BJ (cell line): ENCODE data around the gene RIMKLB. TPM values are rescaled to one million over a fixed set of nuclear protein-coding genes. Genes with fewer than 3 reads are reported as not detected.
"Not testable (repeated sequence)": the region's sequence is repeated elsewhere in the genome, so short reads cannot be mapped to it uniquely, and the experiment has no call there.

Source experiments
- CTCF ChIA-PET: fragments of 350-600 bp; formaldehyde crosslinking; extraction: SDS; loops from one replicate; lab custom pipeline; 2021; ENCODE audit warnings: antibody characterized with exemption, inconsistent platforms; lab: Yijun Ruan, JAX
- POLR2A ChIA-PET: fragments of 300-600 bp; sonication (Branson Sonifier 250); formaldehyde crosslinking; extraction: SDS; loops from one replicate; lab custom pipeline; 2021; ENCODE audit warnings: antibody characterized with exemption; lab: Charles Lee
- DNase-seq: peaks from one replicate; pipeline ENCODE4 v3.0.0-alpha.2; 2011; ENCODE audit warnings: low read depth
- H3K27me3 ChIP-seq: 2 replicates; pipeline ENCODE4 v1.6.0; 2011; ENCODE audit warnings: low read length; ENCODE audit not compliant: control insufficient read depth, insufficient read depth
- H3K36me3 ChIP-seq: 2 replicates; pipeline ENCODE4 v1.5.1; 2011; ENCODE audit warnings: low read length; ENCODE audit not compliant: control insufficient read depth, insufficient read depth
- H3K4me3 ChIP-seq: 2 replicates; pipeline ENCODE4 v1.5.1; 2011; ENCODE audit warnings: low read depth, mild to moderate bottlenecking, control low read depth, low read length
- CTCF ChIP-seq: IDR thresholded peaks from 2 replicates; pipeline ENCODE4 v1.5.1; 2011; ENCODE audit warnings: low read depth, mild to moderate bottlenecking, control low read depth, inconsistent platforms, low read length, moderate library complexity; ENCODE audit not compliant: insufficient read depth
- polyA plus RNA-seq: library from polyadenylated mRNA; depleted of rRNA; stranded (reverse); fragments of >200 nt; gene quantifications from 2 replicates; pipeline ENCODE4 v1.2.3, GENCODE V29; 2011

RIMKLB gene
- polyA plus RNA-seq, 1 experiment, result 9.7 TPM

- H3K4me3 ChIP-seq, DNase-seq, H3K27me3 ChIP-seq, POLR2A ChIA-PET, H3K36me3 ChIP-seq: not testable (repeated sequence)
- CTCF ChIA-PET, result interaction anchor here (1.3 kb wide), 1 partner anchor 17 kb away, joined by 3 read pairs; no protein-coding TSS in a partner anchor
These were observed 96.8 kb downstream of the RIMKLB start for GRCh38 chr12:8794611-8795010.

- Histone ChIP-seq H3K36me3 (no peaks in the 10 kb centered on the region), H3K4me3 (no peak overlapping the region), H3K27me3 (no peaks in the 10 kb centered on the region)
- no peak for TF ChIP-seq CTCF
- ChIA-PET CTCF (no interaction called here), POLR2A (no interaction called here)
- DNase-seq, result no peak
These were observed 99.2 kb downstream of the RIMKLB start for GRCh38 chr12:8796831-8797626.

GRCh38 chr12:8801213-8801612, 103.4 kb downstream of the RIMKLB start:
- POLR2A ChIA-PET, H3K4me3 ChIP-seq, CTCF ChIA-PET, H3K27me3 ChIP-seq, H3K36me3 ChIP-seq, DNase-seq: not testable (repeated sequence)

- H3K4me3 ChIP-seq, CTCF ChIA-PET, H3K27me3 ChIP-seq, H3K36me3 ChIP-seq, DNase-seq, POLR2A ChIA-PET: not testable (repeated sequence)
These were observed 107.0 kb downstream of the RIMKLB start for GRCh38 chr12:8804833-8805232.

- H3K27me3 ChIP-seq, DNase-seq, CTCF ChIA-PET, H3K4me3 ChIP-seq, POLR2A ChIA-PET, H3K36me3 ChIP-seq: not testable (repeated sequence)
These were observed 107.7 kb downstream of the RIMKLB start for GRCh38 chr12:8805487-8805886.

- H3K27me3 ChIP-seq, CTCF ChIA-PET, H3K4me3 ChIP-seq, POLR2A ChIA-PET, H3K36me3 ChIP-seq: not testable (repeated sequence)
- DNase-seq, result peak; percentile 11
These were observed 109.3 kb downstream of the RIMKLB start for GRCh38 chr12:8807084-8807483.

- DNase-seq, H3K4me3 ChIP-seq, H3K36me3 ChIP-seq, H3K27me3 ChIP-seq, POLR2A ChIA-PET: not testable (repeated sequence)
- CTCF ChIA-PET, result interaction anchor here (0.6 to 1.3 kb wide), 2 partner anchors 13 to 21 kb away, joined by 3 to 11 read pairs; no protein-coding TSS in a partner anchor
These were observed 112.3 kb downstream of the RIMKLB start for GRCh38 chr12:8810112-8810511.

GRCh38 chr12:8813572-8814357, 116.0 kb downstream of the RIMKLB start:
- H3K4me3 ChIP-seq, result no peak overlapping the region
- H3K36me3 ChIP-seq, result no peaks in the 10 kb centered on the region
- ChIA-PET POLR2A (no interaction called here), CTCF (no interaction called here)
- DNase-seq, result no peak
- no peak for TF ChIP-seq CTCF
- no peaks in the 10 kb centered on the region for H3K27me3 ChIP-seq
